Heart left ventricle (tissue), 13 donors: ENCODE data around the gene IL1RAPL1.

ENCODE experiments used
- POLR2A ChIP-seq, 2 donors: fragments of 450-650 bp; IDR thresholded peaks; one replicate each; pipeline ENCODE4 v1.6.1; 2017; ENCODE audit warnings: antibody characterized with exemption in 2 of 2, mild to moderate bottlenecking in 2 of 2, moderate library complexity in 2 of 2
- TF ChIP-seq, protein P1 (sequence below), 12 donors: fragments of 200-600 bp; sonication (generic) in 4 of 12; IDR thresholded peaks; one replicate each; pipeline versions ENCODE4 v1.5.0 to v1.8.0; 2018 to 2022; ENCODE audit warnings: antibody characterized with exemption in 12 of 12, mild to moderate bottlenecking in 5 of 12
- donor health status: ischemic (EF 13 %, LVEDD 7.1; RV severe dilation, severe dysfunction).
- donor health status: DM: no; HTN: yes; CAD: no.
- donor health status: DM: no; HTN: no; CAD: no.
- donor health status: ischemic (EF 25% LVEDD 6.9; RV normal size, moderate dysfunction).
- donor health status: ischemic (EF 25% LVEDD 5.7; RV mildly dilated, moderate dysfunction).
- donor health status: ischemic (EF 35%, LVEDD 5.7; RV mildly dilated, moderate dysfunction).
- donor health status: nonischemic (EF 11% LVEDD 7.7; RV severe dilation, severe dysfunction).
- donor health status: DM: yes; HTN: yes; CAD: no.
- donor health status: PGD.
- donor health status: ischemic (EF 29% LVEDD 5.4; RV normal size, mild dysfunction).
- donor health status: nonischemic (EF 23%, LVEDD 6.1; RV moderate dilation, normal function).

DNA sequence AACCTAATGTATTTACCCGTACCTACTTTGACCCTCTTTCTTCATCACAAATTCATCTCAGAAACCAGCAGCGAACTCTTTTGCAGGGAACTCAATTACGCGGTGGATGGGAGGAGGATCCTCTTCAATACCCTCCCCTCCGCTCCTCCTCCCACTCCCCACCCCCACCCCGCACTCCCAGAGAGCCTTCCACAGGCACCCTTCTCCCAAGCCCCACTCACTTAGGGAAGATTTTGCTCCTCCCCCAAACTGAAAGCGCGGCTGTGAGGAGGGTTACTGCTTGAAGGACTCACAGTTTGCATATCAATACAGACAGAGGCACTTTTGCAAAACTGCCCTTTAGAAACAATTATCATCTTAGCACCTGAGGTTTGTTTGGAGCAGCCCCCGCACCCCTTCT lies 960 bp upstream of the IL1RAPL1 start:
- TF ChIP-seq, protein P1, sequence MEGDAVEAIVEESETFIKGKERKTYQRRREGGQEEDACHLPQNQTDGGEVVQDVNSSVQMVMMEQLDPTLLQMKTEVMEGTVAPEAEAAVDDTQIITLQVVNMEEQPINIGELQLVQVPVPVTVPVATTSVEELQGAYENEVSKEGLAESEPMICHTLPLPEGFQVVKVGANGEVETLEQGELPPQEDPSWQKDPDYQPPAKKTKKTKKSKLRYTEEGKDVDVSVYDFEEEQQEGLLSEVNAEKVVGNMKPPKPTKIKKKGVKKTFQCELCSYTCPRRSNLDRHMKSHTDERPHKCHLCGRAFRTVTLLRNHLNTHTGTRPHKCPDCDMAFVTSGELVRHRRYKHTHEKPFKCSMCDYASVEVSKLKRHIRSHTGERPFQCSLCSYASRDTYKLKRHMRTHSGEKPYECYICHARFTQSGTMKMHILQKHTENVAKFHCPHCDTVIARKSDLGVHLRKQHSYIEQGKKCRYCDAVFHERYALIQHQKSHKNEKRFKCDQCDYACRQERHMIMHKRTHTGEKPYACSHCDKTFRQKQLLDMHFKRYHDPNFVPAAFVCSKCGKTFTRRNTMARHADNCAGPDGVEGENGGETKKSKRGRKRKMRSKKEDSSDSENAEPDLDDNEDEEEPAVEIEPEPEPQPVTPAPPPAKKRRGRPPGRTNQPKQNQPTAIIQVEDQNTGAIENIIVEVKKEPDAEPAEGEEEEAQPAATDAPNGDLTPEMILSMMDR (IDR thresholded peaks at IDR 0.05), result no peak
- TF ChIP-seq POLR2A (IDR thresholded peaks at IDR 0.05), result no peak
